Endothelial cell of umbilical vein (primary cell): ENCODE results near the gene WDR5. TPM values are rescaled to one million over a fixed set of nuclear protein-coding genes. Genes with fewer than 3 reads are reported as not detected.

Experiments
- BruUV-seq: library from RNA; stranded (reverse); fragments of 400-500 nt; replicated peaks from 2 replicates; lab custom pipeline; 2021; lab: Mats Ljungman, UMichigan
- CTCF ChIA-PET: fragments of 300-600, 350-600 bp; sonication (Branson Sonifier 250); formaldehyde crosslinking; loops from one replicate; lab custom pipeline; 2021; ENCODE audit warnings: antibody characterized with exemption, inconsistent platforms; lab: Charles Lee
- POLR2A ChIA-PET: fragments of 300-600, 350-600 bp; sonication (Branson Sonifier 250); formaldehyde crosslinking; loops from one replicate; lab custom pipeline; 2021; ENCODE audit warnings: antibody characterized with exemption, inconsistent platforms; lab: Charles Lee
- DNase-seq: peaks from one replicate; pipeline ENCODE4 v3.0.0-alpha.2; 2011; ENCODE audit warnings: low read depth, low spot score
- FAIRE-seq: peaks from 2 replicates; lab custom pipeline; 2011; peaks lifted over from hg19 to GRCh38; lab: Jason Lieb, UNC
- H2AFZ ChIP-seq: 2 replicates; pipeline ENCODE4 v1.6.0; 2012; ENCODE audit warnings: low read depth, low read length, control low read depth, inconsistent platforms
- H3K27ac ChIP-seq: 2 replicates; pipeline ENCODE4 v1.5.1; 2011; ENCODE audit warnings: low read depth, mild to moderate bottlenecking, control low read depth, low read length, moderate library complexity; ENCODE audit not compliant: insufficient read depth
- H3K27me3 ChIP-seq, 2 experiments: 2 replicates each; pipeline versions ENCODE4 v1.6.0 to v1.6.1; 2011; ENCODE audit warnings: low read length in 2 of 2, mixed read lengths in 1 of 2; ENCODE audit not compliant: control insufficient read depth in 2 of 2, insufficient read depth in 2 of 2
- H3K36me3 ChIP-seq, 2 experiments: 2 replicates in 1 of 2; 3 replicates in 1 of 2; pipeline ENCODE4 v1.5.1; 2011; ENCODE audit warnings: low read length in 2 of 2, mild to moderate bottlenecking in 1 of 2, moderate library complexity in 1 of 2; ENCODE audit not compliant: control insufficient read depth in 2 of 2, insufficient read depth in 2 of 2; ENCODE audit errors: extremely low read depth in 1 of 2
- H3K4me1 ChIP-seq: 3 replicates; pipeline ENCODE4 v1.5.1; 2011; ENCODE audit warnings: mild to moderate bottlenecking, low read length; ENCODE audit not compliant: control insufficient read depth, insufficient read depth; ENCODE audit errors: extremely low read depth
- H3K4me2 ChIP-seq: 2 replicates; pipeline ENCODE4 v1.6.1; 2011; ENCODE audit warnings: low read length, control low read depth, mixed read lengths; ENCODE audit not compliant: insufficient read depth
- H3K4me3 ChIP-seq, 3 experiments: fragments of 200-600 bp in 1 of 3; sonication (generic), shearing (Covaris generic) in 1 of 3; replicated peaks in 1 of 3; 2 replicates each; pipeline ENCODE4 v1.5.1; 2011 to 2016; ENCODE audit warnings: control low read depth in 3 of 3, low read length in 3 of 3, mild to moderate bottlenecking in 2 of 3, inconsistent platforms in 1 of 3, low read depth in 1 of 3, moderate library complexity in 1 of 3; ENCODE audit not compliant: insufficient read depth in 1 of 3
- H3K79me2 ChIP-seq: 2 replicates; pipeline ENCODE4 v1.6.0; 2012; ENCODE audit warnings: low read length, inconsistent platforms; ENCODE audit not compliant: control insufficient read depth, insufficient read depth
- H3K9ac ChIP-seq: replicated peaks from 2 replicates; pipeline ENCODE3; 2011; ENCODE audit warnings: low read length, control low read depth; ENCODE audit not compliant: insufficient read depth; ENCODE audit errors: extremely low read depth
- H3K9me1 ChIP-seq: replicated peaks from 3 replicates; pipeline ENCODE4 v1.6.0; 2011; ENCODE audit warnings: mild to moderate bottlenecking, low read length; ENCODE audit not compliant: control insufficient read depth, insufficient read depth; ENCODE audit errors: extremely low read depth
- H3K9me3 ChIP-seq: replicated peaks from 2 replicates; pipeline ENCODE4 v1.5.1; 2012; ENCODE audit warnings: low read length, inconsistent platforms; ENCODE audit not compliant: control insufficient read depth, insufficient read depth
- H4K20me1 ChIP-seq: replicated peaks from 2 replicates; pipeline ENCODE3; 2011; ENCODE audit warnings: mild to moderate bottlenecking, low read length; ENCODE audit not compliant: control insufficient read depth, insufficient read depth; ENCODE audit errors: extremely low read depth
- FOS ChIP-seq: IDR thresholded peaks from 2 replicates; pipeline ENCODE4 v1.6.1; 2011; ENCODE audit warnings: mild to moderate bottlenecking, low read length, moderate library complexity, borderline replicate concordance; ENCODE audit not compliant: insufficient read depth
- GATA2 ChIP-seq: IDR thresholded peaks from 2 replicates; pipeline ENCODE4 v1.7.0; 2011; ENCODE audit warnings: low read depth, mild to moderate bottlenecking, moderate library complexity, mixed read lengths, low read length; ENCODE audit not compliant: insufficient read length, insufficient read depth
- JUN ChIP-seq: IDR thresholded peaks from 2 replicates; pipeline ENCODE4 v1.6.1; 2011; ENCODE audit warnings: borderline replicate concordance, low read depth; ENCODE audit not compliant: insufficient read length, insufficient read depth
- POLR2A ChIP-seq: IDR thresholded peaks from 2 replicates; pipeline ENCODE4 v1.6.1; 2012; ENCODE audit warnings: low read depth, mild to moderate bottlenecking, control low read depth, low read length
- POLR2AphosphoS5 ChIP-seq: IDR thresholded peaks from 2 replicates; pipeline ENCODE4 v1.6.1; 2012; ENCODE audit warnings: low read depth, mild to moderate bottlenecking, control low read depth, low read length, moderate library complexity; ENCODE audit not compliant: insufficient read depth
- dilution Hi-C: fragments of 300-500 bp; cut with MboI; formaldehyde crosslinking; loops from one replicate; pipeline ENCODE4 v1.15.0; 2019; ENCODE audit warnings: low sequenced_read_pairs; ENCODE audit not compliant: extremely low pct_ligation_motif_present
- intact Hi-C: fragments of 100-400 bp; cut with micrococcal nuclease; formaldehyde crosslinking; loops from one replicate; pipeline ENCODE4 v1.10.0; 2022
- polyA plus RNA-seq, 4 experiments: library from polyadenylated mRNA; depleted of rRNA in 3 of 4; stranded (reverse) in 3 of 4; unstranded in 1 of 4; fragments of >200 nt; gene quantifications; 2 replicates each; pipeline versions ENCODE4 v1.2.1 to v1.2.3, GENCODE V29; 2011 to 2012; ENCODE audit warnings: missing spikeins in 1 of 4
- total RNA-seq: library from RNA; stranded (reverse); gene quantifications from 2 replicates; pipeline ENCODE4 v1.2.3, GENCODE V29; 2021
- TF ChIP-seq, protein P1 (sequence below): IDR thresholded peaks from 2 replicates; pipeline ENCODE4 v1.6.1; 2011; ENCODE audit not compliant: insufficient read depth, insufficient read length
- TF ChIP-seq, protein P2 (sequence below), 2 donors: IDR thresholded peaks; 1 replicate in 1 of 2; 2 replicates in 1 of 2; pipeline ENCODE4 v1.5.1; 2011; ENCODE audit warnings: low read length in 2 of 2, mild to moderate bottlenecking in 2 of 2, moderate library complexity in 2 of 2, control low read depth in 1 of 2, inconsistent platforms in 1 of 2, low read depth in 1 of 2; ENCODE audit not compliant: insufficient read depth in 1 of 2; ENCODE audit errors: extremely low read depth in 1 of 2

Gene WDR5
- total and polyA plus RNA-seq, 2 donors (not counting 3 experiments of a cell fraction or from before 2014, with no cell fraction given), result 32.1 to 42.5 TPM

DNA sequence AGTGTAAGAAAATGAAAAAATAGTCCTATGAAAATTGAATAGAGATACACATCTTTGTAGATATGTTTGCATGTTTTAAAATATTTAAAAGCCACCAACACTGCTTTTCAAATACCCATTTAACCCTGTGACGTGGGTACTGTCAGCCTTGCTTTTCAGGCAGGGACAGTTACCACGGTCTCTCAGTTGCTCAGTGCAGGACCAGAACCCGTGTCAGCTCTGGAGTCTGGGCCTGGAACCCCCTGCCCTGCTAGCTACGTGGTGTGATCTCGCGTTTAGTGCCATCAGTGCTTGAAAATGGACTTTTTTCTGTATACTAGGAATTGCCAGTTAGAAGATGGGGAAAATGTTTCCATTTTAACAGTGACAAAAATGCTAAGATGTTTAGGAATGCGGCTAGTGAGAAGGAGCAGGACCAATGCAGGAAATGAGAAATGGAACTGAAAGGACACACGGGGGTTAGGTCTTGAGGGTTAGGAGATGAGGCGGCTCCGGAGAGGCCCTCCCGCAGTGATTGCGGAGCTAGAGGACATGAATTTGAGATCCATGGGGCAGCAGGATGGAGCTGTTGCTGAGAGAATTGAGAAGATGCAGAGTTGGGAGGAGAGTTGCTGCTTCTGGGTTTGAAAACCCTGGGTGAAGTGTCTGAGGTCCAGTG, 14.8 kb downstream of the WDR5 start:
- CTCF ChIA-PET, result interaction anchor here (1.0 kb wide), 3 partner anchors 9 to 13 kb away, joined by 3 to 4 read pairs (median 3); no protein-coding TSS in a partner anchor
- POLR2A ChIA-PET, result no interaction called here
- no peaks in the 10 kb centered on the region for H4K20me1 ChIP-seq
- intact Hi-C loops (no loop called here), dilution Hi-C loops (no loop called here)
- H3K9ac ChIP-seq, result no peak overlapping the region
- no peak overlapping the region for H3K4me2 ChIP-seq
- no peaks in the 10 kb centered on the region for H3K27me3 ChIP-seq
- H3K9me1 ChIP-seq, result no peaks in the 10 kb centered on the region
- no peak overlapping the region for H3K4me3 ChIP-seq
- no TSS peak for BruUV-seq
- FAIRE-seq, result no peak
- no peak for TF ChIP-seq FOS
- TF ChIP-seq GATA2, result no peak
- TF ChIP-seq, protein P1, sequence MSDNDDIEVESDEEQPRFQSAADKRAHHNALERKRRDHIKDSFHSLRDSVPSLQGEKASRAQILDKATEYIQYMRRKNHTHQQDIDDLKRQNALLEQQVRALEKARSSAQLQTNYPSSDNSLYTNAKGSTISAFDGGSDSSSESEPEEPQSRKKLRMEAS, result no peak
- no peak for TF ChIP-seq POLR2A
- H3K4me1 ChIP-seq, result no peaks in the 10 kb centered on the region
- H3K9me3 ChIP-seq, result no peaks in the 10 kb centered on the region
- no peak overlapping the region for H2AFZ ChIP-seq
- peaks cover 21 to 58% of the 10 kb centered on the region in 2 experiments for H3K36me3 ChIP-seq
- DNase-seq, result no peak
- peaks cover 2% of the 10 kb centered on the region for H3K79me2 ChIP-seq
- H3K27ac ChIP-seq, result no peak overlapping the region

DNA sequence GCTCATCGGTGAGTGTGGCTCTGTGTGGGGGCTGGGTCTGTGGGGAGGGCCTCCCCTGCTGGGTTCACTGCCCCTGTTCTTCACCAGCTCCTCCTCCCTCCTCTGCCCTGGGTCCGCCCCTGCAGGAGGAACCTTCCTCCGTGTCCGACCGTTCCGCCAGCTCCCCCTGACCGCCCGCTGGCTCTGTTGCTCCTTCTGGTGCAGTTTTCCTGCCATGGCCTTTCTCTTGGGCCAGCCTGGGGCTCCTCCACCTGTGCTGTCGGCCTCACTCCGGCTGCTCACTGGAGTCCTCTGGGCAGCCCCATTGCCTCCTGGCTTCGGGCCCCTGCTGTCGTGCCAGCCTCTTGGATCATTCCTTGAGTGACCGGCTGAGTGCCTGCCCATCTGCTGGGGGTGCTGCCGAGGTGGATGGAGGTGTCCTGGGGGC, 16.2 kb downstream of the WDR5 start:
- Histone ChIP-seq H3K9me1 (no peaks in the 10 kb centered on the region), H4K20me1 (no peaks in the 10 kb centered on the region), H3K27me3 (no peaks in the 10 kb centered on the region), H2AFZ (no peak overlapping the region), H3K27ac (no peak overlapping the region), H3K9ac (no peak overlapping the region), H3K4me2 (no peak overlapping the region), H3K4me1 (no peaks in the 10 kb centered on the region), H3K79me2 (no peaks in the 10 kb centered on the region), H3K4me3 (no peak overlapping the region), H3K36me3 (peaks cover 22 to 64% of the 10 kb centered on the region in 2 experiments), H3K9me3 (no peaks in the 10 kb centered on the region)
- ChIA-PET POLR2A (no interaction called here), CTCF (no interaction called here)
- dilution Hi-C loops (no loop called here), intact Hi-C loops (no loop called here)
- FAIRE-seq (no peak), DNase-seq (no peak)
- no TSS peak for BruUV-seq
- no peak for TF ChIP-seq GATA2
- TF ChIP-seq FOS, result no peak
- TF ChIP-seq POLR2A, result no peak
- TF ChIP-seq POLR2AphosphoS5, result no peak
- TF ChIP-seq, protein P2, sequence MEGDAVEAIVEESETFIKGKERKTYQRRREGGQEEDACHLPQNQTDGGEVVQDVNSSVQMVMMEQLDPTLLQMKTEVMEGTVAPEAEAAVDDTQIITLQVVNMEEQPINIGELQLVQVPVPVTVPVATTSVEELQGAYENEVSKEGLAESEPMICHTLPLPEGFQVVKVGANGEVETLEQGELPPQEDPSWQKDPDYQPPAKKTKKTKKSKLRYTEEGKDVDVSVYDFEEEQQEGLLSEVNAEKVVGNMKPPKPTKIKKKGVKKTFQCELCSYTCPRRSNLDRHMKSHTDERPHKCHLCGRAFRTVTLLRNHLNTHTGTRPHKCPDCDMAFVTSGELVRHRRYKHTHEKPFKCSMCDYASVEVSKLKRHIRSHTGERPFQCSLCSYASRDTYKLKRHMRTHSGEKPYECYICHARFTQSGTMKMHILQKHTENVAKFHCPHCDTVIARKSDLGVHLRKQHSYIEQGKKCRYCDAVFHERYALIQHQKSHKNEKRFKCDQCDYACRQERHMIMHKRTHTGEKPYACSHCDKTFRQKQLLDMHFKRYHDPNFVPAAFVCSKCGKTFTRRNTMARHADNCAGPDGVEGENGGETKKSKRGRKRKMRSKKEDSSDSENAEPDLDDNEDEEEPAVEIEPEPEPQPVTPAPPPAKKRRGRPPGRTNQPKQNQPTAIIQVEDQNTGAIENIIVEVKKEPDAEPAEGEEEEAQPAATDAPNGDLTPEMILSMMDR (IDR thresholded peaks at IDR 0.05; ENCODE audit: extremely low read depth in 1 of 2, insufficient read depth in 1 of 2, low read depth in 1 of 2, low read length in 2 of 2), result no peak
- TF ChIP-seq, protein P1, result no peak
- no peak for TF ChIP-seq JUN
